NCI-H2107 treated with DMSO at 0.1 percent for 48 hours (cell line): Measurements from ENCODE around the gene ISG15.
"Not testable (repeated sequence)": the region's sequence is repeated elsewhere in the genome, so short reads cannot be mapped to it uniquely, and the experiment has no call there.

Experiments used
- DNase-seq: peaks from one replicate; lab custom pipeline; 2025; ENCODE audit not compliant: unreplicated experiment; lab: John Stamatoyannopoulos, UW

ISG15 gene

GRCh38 chr1:975365-975764 lies 37.9 kb upstream of the ISG15 start:
- no peak for DNase-seq

- DNase-seq: peak; percentile 7
Measured at GRCh38 chr1:975896-976683, 37.2 kb upstream of the ISG15 start.

- not testable (repeated sequence) for DNase-seq
Measured at GRCh38 chr1:976791-977190, 36.5 kb upstream of the ISG15 start.

- DNase-seq: no peak
Measured at GRCh38 chr1:978069-978834, 35.0 kb upstream of the ISG15 start.

GRCh38 chr1:978835-979743 lies 34.2 kb upstream of the ISG15 start:
- no peak for DNase-seq

GRCh38 chr1:979744-980072 lies 33.6 kb upstream of the ISG15 start:
- no peak for DNase-seq

GRCh38 chr1:980137-980571 lies 33.1 kb upstream of the ISG15 start:
- no peak for DNase-seq

GRCh38 chr1:980602-981395 lies 32.5 kb upstream of the ISG15 start:
- DNase-seq: no peak

GRCh38 chr1:981491-981954 lies 31.8 kb upstream of the ISG15 start:
- DNase-seq: no peak

- no peak for DNase-seq
Measured at GRCh38 chr1:981955-982558, 31.2 kb upstream of the ISG15 start, which contains the start of gene PERM1. Gene PERM1, minus strand, starts transcription at chr1:982093. Its CDS starts 1,064 bp downstream, at chr1:981029.

- DNase-seq: no peak
Measured at GRCh38 chr1:982765-983436, 30.4 kb upstream of the ISG15 start.

GRCh38 chr1:983798-984475 lies 29.4 kb upstream of the ISG15 start:
- DNase-seq: no peak

GRCh38 chr1:984476-984814 lies 28.9 kb upstream of the ISG15 start:
- no peak for DNase-seq

- no peak for DNase-seq
Measured at GRCh38 chr1:985126-985525, 28.2 kb upstream of the ISG15 start.

GRCh38 chr1:988061-988460 lies 25.2 kb upstream of the ISG15 start:
- DNase-seq: not testable (repeated sequence)

GRCh38 chr1:991275-991674 lies 22.0 kb upstream of the ISG15 start:
- DNase-seq: not testable (repeated sequence)

- no peak for DNase-seq
Measured at GRCh38 chr1:991895-992294, 21.4 kb upstream of the ISG15 start.

GRCh38 chr1:992362-992761 lies 20.9 kb upstream of the ISG15 start:
- no peak for DNase-seq

- no peak for DNase-seq
Measured at GRCh38 chr1:993379-993995, 19.8 kb upstream of the ISG15 start.
